HEK293 (cell line): Measurements from ENCODE around the gene CD33.

Source experiments
- CTCF ChIA-PET: fragments of 350-600 bp; formaldehyde crosslinking; extraction: SDS; loops from one replicate; lab custom pipeline; 2021; ENCODE audit warnings: antibody characterized with exemption; lab: Yijun Ruan, JAX
- POLR2A ChIA-PET: fragments of 300-600 bp; formaldehyde crosslinking; extraction: SDS; loops from one replicate; lab custom pipeline; 2020; ENCODE audit warnings: antibody characterized with exemption, inconsistent platforms; lab: Yijun Ruan, JAX
- H3K27ac ChIP-seq: fragments of 200-500 bp; sonication (Bioruptor generic); 2 replicates; pipeline ENCODE4 v1.5.1; 2014; ENCODE audit warnings: low read depth, low read length, control low read depth, inconsistent platforms; ENCODE audit errors: extremely low read depth
- H3K36me3 ChIP-seq, 2 experiments: fragments of 200-500 bp in 1 of 2; sonication (Bioruptor generic) in 1 of 2; 1 replicate in 1 of 2; 2 replicates in 1 of 2; pipeline ENCODE4 v1.5.1; 2014 to 2017; ENCODE audit warnings: inconsistent platforms in 2 of 2, low read length in 2 of 2; ENCODE audit not compliant: control insufficient read depth in 2 of 2, insufficient read depth in 1 of 2
- H3K4me1 ChIP-seq: fragments of 200-500 bp; sonication (Bioruptor generic); 2 replicates; pipeline ENCODE4 v1.5.1; 2014; ENCODE audit warnings: mild to moderate bottlenecking, low read length, inconsistent platforms; ENCODE audit not compliant: control insufficient read depth, insufficient read depth
- H3K4me3 ChIP-seq: 2 replicates; pipeline ENCODE4 v1.5.1; 2011; ENCODE audit warnings: low read depth, mild to moderate bottlenecking, control low read depth, low read length, moderate library complexity
- H3K9me3 ChIP-seq: fragments of 200-500 bp; sonication (Bioruptor generic); 2 replicates; pipeline ENCODE4 v1.5.1; 2014; ENCODE audit warnings: low read depth, low read length, inconsistent platforms; ENCODE audit not compliant: control insufficient read depth, insufficient read depth
- GLIS2 ChIP-seq: fragments of 450-650 bp; formaldehyde crosslinking; IDR thresholded peaks from 2 replicates; pipeline ENCODE4 v1.5.1; 2016; ENCODE audit warnings: missing biosample characterization, missing genetic modification characterization
- MZF1 ChIP-seq: fragments of 450-650 bp; formaldehyde crosslinking; IDR thresholded peaks from 2 replicates; pipeline ENCODE4 v1.5.1; 2017; ENCODE audit warnings: missing biosample characterization, missing genetic modification characterization, borderline replicate concordance
- TSHZ1 ChIP-seq: fragments of 450-650 bp; formaldehyde crosslinking; IDR thresholded peaks from 2 replicates; pipeline ENCODE4 v1.5.1; 2016; ENCODE audit warnings: missing biosample characterization, missing genetic modification characterization, borderline replicate concordance
- ZNF121 ChIP-seq: fragments of 450-650 bp; formaldehyde crosslinking; IDR thresholded peaks from 2 replicates; pipeline ENCODE4 v1.5.1; 2016; ENCODE audit warnings: missing biosample characterization, missing genetic modification characterization
- ZNF174 ChIP-seq: fragments of 450-650 bp; formaldehyde crosslinking; IDR thresholded peaks from 2 replicates; pipeline ENCODE4 v1.5.0; 2017; ENCODE audit warnings: missing biosample characterization, mild to moderate bottlenecking, missing genetic modification characterization
- ZNF175 ChIP-seq: fragments of 450-650 bp; formaldehyde crosslinking; IDR thresholded peaks from 2 replicates; pipeline ENCODE4 v1.5.1; 2016; ENCODE audit warnings: missing biosample characterization, missing genetic modification characterization
- ZNF211 ChIP-seq: fragments of 450-650 bp; formaldehyde crosslinking; IDR thresholded peaks from 2 replicates; pipeline ENCODE4 v1.5.1; 2016; ENCODE audit warnings: low read depth, missing biosample characterization, missing genetic modification characterization
- ZNF266 ChIP-seq: fragments of 450-650 bp; formaldehyde crosslinking; IDR thresholded peaks from 2 replicates; pipeline ENCODE4 v1.5.1; 2016; ENCODE audit warnings: missing biosample characterization, missing genetic modification characterization, low read depth
- ZNF341 ChIP-seq: fragments of 450-650 bp; formaldehyde crosslinking; IDR thresholded peaks from 2 replicates; pipeline ENCODE4; 2016; ENCODE audit warnings: low read depth, missing biosample characterization, missing genetic modification characterization
- ZNF48 ChIP-seq: fragments of 450-650 bp; formaldehyde crosslinking; IDR thresholded peaks from 2 replicates; pipeline ENCODE4 v1.5.1; 2016; ENCODE audit warnings: missing biosample characterization, missing genetic modification characterization
- ZNF530 ChIP-seq: fragments of 450-650 bp; formaldehyde crosslinking; IDR thresholded peaks from 2 replicates; pipeline ENCODE4 v1.5.1; 2016; ENCODE audit warnings: low read depth, missing biosample characterization, missing genetic modification characterization
- ZNF571 ChIP-seq: fragments of 450-650 bp; formaldehyde crosslinking; IDR thresholded peaks from 2 replicates; pipeline ENCODE4 v1.5.0; 2017; ENCODE audit warnings: missing biosample characterization, missing genetic modification characterization
- ZNF791 ChIP-seq: fragments of 450-650 bp; formaldehyde crosslinking; IDR thresholded peaks from 2 replicates; pipeline ENCODE4 v1.5.1; 2016; ENCODE audit warnings: missing biosample characterization, missing genetic modification characterization
- TF ChIP-seq, protein P1 (sequence below): fragments of 450-650 bp; formaldehyde crosslinking; IDR thresholded peaks from 2 replicates; pipeline ENCODE4 v1.5.1; 2016; ENCODE audit warnings: missing biosample characterization, missing genetic modification characterization, borderline replicate concordance
- TF ChIP-seq, protein P2 (sequence below): fragments of 450-650 bp; formaldehyde crosslinking; IDR thresholded peaks from 2 replicates; pipeline ENCODE4 v1.5.1; 2017; ENCODE audit warnings: missing biosample characterization, missing genetic modification characterization
- TF ChIP-seq, protein P3 (sequence below): fragments of 450-650 bp; formaldehyde crosslinking; IDR thresholded peaks from 2 replicates; pipeline ENCODE4 v1.5.1; 2017; ENCODE audit warnings: missing biosample characterization, missing genetic modification characterization
- TF ChIP-seq, protein P4 (sequence below): sonication (generic); formaldehyde crosslinking; IDR thresholded peaks from 2 replicates; pipeline ENCODE4 v1.8.1; 2022; ENCODE audit warnings: mild to moderate bottlenecking, moderate library complexity, missing genetic modification reagents
- TF ChIP-seq, protein P5 (sequence below): fragments of 450-650 bp; formaldehyde crosslinking; IDR thresholded peaks from 2 replicates; pipeline ENCODE4 v1.5.1; 2017; ENCODE audit warnings: missing biosample characterization, missing genetic modification characterization

Gene CD33

DNA sequence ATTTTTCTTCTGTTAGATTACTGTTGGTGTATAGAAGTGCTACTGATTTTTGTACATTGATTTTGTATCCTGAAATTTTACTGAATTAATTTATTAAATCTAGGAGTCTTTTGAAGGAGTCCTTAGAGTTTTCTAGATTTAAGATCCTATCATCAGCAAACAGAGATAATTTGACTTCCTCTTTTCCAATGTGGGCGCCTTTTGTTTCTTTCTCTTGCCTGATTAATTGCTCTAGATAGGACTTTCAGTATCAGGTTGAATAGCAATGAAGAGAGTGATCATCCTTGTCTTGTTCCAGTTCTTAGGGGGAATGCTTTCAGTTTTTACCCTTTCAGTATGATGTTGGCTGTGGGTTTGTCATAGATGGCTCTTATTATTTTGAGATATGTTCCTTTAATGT is 5.6 kb upstream of the CD33 start (continued):
- TF ChIP-seq, protein P1, sequence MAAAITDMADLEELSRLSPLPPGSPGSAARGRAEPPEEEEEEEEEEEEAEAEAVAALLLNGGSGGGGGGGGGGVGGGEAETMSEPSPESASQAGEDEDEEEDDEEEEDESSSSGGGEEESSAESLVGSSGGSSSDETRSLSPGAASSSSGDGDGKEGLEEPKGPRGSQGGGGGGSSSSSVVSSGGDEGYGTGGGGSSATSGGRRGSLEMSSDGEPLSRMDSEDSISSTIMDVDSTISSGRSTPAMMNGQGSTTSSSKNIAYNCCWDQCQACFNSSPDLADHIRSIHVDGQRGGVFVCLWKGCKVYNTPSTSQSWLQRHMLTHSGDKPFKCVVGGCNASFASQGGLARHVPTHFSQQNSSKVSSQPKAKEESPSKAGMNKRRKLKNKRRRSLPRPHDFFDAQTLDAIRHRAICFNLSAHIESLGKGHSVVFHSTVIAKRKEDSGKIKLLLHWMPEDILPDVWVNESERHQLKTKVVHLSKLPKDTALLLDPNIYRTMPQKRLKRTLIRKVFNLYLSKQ = no peak
- TF ChIP-seq, protein P2, sequence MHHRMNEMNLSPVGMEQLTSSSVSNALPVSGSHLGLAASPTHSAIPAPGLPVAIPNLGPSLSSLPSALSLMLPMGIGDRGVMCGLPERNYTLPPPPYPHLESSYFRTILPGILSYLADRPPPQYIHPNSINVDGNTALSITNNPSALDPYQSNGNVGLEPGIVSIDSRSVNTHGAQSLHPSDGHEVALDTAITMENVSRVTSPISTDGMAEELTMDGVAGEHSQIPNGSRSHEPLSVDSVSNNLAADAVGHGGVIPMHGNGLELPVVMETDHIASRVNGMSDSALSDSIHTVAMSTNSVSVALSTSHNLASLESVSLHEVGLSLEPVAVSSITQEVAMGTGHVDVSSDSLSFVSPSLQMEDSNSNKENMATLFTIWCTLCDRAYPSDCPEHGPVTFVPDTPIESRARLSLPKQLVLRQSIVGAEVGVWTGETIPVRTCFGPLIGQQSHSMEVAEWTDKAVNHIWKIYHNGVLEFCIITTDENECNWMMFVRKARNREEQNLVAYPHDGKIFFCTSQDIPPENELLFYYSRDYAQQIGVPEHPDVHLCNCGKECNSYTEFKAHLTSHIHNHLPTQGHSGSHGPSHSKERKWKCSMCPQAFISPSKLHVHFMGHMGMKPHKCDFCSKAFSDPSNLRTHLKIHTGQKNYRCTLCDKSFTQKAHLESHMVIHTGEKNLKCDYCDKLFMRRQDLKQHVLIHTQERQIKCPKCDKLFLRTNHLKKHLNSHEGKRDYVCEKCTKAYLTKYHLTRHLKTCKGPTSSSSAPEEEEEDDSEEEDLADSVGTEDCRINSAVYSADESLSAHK (tag by site-specific recombination) = no peak

DNA sequence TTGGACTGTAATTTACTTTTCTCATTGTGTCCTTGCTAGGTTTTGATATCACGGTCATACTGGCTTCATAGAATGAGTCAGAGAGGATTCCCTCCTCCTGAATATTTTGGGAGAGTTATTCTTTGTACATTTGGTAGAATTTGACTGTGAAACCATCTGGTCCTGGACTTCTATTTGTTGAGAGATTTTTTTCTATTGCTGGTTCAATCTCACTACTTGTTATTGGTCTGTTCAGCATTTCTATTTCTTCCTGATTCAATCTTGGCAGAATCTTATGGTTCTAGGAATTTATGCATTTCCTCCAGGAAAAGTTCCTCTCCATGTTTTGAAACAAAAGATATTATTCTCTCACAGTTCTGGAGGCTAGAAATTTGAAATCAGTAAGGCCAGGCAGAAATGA is 4.9 kb upstream of the CD33 start:
- Histone ChIP-seq H3K27ac (no peak overlapping the region), H3K4me1 (no peaks in the 10 kb centered on the region)
- POLR2A ChIA-PET = no interaction called here
- no peak for TF ChIP-seq ZNF530 (tag by site-specific recombination)
- TF ChIP-seq ZNF121 (tag by site-specific recombination) = no peak
- no peak for TF ChIP-seq ZNF175 (tag by site-specific recombination)
- TF ChIP-seq TSHZ1 (tag by site-specific recombination) = no peak
- TF ChIP-seq MZF1 (tag by site-specific recombination) = no peak
- TF ChIP-seq ZNF791 = no peak
- no peak for TF ChIP-seq ZNF211
- no peak for TF ChIP-seq ZNF48 (tag by site-specific recombination)
- no peak for TF ChIP-seq ZNF341 (tag by site-specific recombination)
- no peak for TF ChIP-seq ZNF266 (tag by site-specific recombination)
- TF ChIP-seq, protein P3, sequence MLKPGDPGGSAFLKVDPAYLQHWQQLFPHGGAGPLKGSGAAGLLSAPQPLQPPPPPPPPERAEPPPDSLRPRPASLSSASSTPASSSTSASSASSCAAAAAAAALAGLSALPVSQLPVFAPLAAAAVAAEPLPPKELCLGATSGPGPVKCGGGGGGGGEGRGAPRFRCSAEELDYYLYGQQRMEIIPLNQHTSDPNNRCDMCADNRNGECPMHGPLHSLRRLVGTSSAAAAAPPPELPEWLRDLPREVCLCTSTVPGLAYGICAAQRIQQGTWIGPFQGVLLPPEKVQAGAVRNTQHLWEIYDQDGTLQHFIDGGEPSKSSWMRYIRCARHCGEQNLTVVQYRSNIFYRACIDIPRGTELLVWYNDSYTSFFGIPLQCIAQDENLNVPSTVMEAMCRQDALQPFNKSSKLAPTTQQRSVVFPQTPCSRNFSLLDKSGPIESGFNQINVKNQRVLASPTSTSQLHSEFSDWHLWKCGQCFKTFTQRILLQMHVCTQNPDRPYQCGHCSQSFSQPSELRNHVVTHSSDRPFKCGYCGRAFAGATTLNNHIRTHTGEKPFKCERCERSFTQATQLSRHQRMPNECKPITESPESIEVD = no peak
- TF ChIP-seq, protein P4, sequence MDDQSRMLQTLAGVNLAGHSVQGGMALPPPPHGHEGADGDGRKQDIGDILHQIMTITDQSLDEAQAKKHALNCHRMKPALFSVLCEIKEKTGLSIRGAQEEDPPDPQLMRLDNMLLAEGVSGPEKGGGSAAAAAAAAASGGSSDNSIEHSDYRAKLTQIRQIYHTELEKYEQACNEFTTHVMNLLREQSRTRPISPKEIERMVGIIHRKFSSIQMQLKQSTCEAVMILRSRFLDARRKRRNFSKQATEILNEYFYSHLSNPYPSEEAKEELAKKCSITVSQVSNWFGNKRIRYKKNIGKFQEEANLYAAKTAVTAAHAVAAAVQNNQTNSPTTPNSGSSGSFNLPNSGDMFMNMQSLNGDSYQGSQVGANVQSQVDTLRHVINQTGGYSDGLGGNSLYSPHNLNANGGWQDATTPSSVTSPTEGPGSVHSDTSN (CRISPR knock-in tag) = no peak
- TF ChIP-seq ZNF571 = no peak
- TF ChIP-seq, protein P5, sequence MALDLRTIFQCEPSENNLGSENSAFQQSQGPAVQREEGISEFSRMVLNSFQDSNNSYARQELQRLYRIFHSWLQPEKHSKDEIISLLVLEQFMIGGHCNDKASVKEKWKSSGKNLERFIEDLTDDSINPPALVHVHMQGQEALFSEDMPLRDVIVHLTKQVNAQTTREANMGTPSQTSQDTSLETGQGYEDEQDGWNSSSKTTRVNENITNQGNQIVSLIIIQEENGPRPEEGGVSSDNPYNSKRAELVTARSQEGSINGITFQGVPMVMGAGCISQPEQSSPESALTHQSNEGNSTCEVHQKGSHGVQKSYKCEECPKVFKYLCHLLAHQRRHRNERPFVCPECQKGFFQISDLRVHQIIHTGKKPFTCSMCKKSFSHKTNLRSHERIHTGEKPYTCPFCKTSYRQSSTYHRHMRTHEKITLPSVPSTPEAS (tag by site-specific recombination) = no peak
- TF ChIP-seq ZNF174 (tag by site-specific recombination) = no peak
- TF ChIP-seq GLIS2 (tag by site-specific recombination) = no peak
- TF ChIP-seq, all 188 proteins: peak for 0
- Histone ChIP-seq H3K4me3 (no peak overlapping the region), H3K9me3 (no peaks in the 10 kb centered on the region), H3K36me3 (no peaks in the 10 kb centered on the region)
- CTCF ChIA-PET = no interaction called here
